Measurements from ENCODE around the gene MADCAM1.

GRCh38 chr19:493391-494170 is 2.7 kb upstream of the MADCAM1 start:
- TF ChIP-seq YY1 (IDR thresholded peaks at IDR 0.05; ENCODE audit: low read depth, low read length) = no peak
- no peak for TF ChIP-seq NRF1 (IDR thresholded peaks at IDR 0.05; ENCODE audit: low read depth, low read length)
- TF ChIP-seq CHD1 (IDR thresholded peaks at IDR 0.05; ENCODE audit: low read depth, low read length) = no peak
- TF ChIP-seq ZNF274 (IDR thresholded peaks at IDR 0.05; ENCODE audit: borderline replicate concordance, extremely low read depth, low read length) = no peak
- TF ChIP-seq ATF3 (IDR thresholded peaks at IDR 0.05; ENCODE audit: insufficient read depth, low read depth, low read length) = no peak
- TF ChIP-seq POLR2A (IDR thresholded peaks at IDR 0.05; ENCODE audit: control extremely low read depth in 1 of 2, low read depth in 2 of 2, low read length in 2 of 2) = no peak
- TF ChIP-seq RAD21 (IDR thresholded peaks at IDR 0.05 in 1 of 2, conservative IDR thresholded peaks at IDR 0.05 in 1 of 2; ENCODE audit: low read depth in 2 of 2, low read length in 2 of 2) = no peak
- TF ChIP-seq CTCF (IDR thresholded peaks at IDR 0.05; ENCODE audit: control extremely low read depth in 1 of 3, insufficient read depth in 1 of 3, low read depth in 1 of 3, low read length in 3 of 3) = no peak
- no peak for TF ChIP-seq SP1 (IDR thresholded peaks at IDR 0.05; ENCODE audit: low read depth, low read length)
- no peak for TF ChIP-seq USF2 (IDR thresholded peaks at IDR 0.05; ENCODE audit: low read length)
